Muscle of arm (tissue), 12 donors: Measurements from ENCODE around the gene ANGPTL4. TPM values are rescaled to one million over a fixed set of nuclear protein-coding genes. Genes with fewer than 3 reads are reported as not detected.
A peak's percentile ranks its signal among the peaks of the same experiment; 100 is the strongest.
"Not testable (repeated sequence)": the region's sequence is repeated elsewhere in the genome, so short reads cannot be mapped to it uniquely, and the experiment has no call there.

ENCODE experiments used
- DNase-seq: peaks from one replicate; pipeline ENCODE4 v3.0.0-alpha.2; 2013
- polyA plus RNA-seq, 12 donors: library from polyadenylated mRNA; unstranded; fragments of 120-200 nt; gene quantifications; one replicate each; pipeline ENCODE4 v1.2.1, GENCODE V29; 2013; ENCODE audit not compliant: insufficient read length in 12 of 12

ANGPTL4 gene
- polyA plus RNA-seq, 12 donors = 0.76 to 4.6 (median 1.8) TPM; not detected in 2

DNA sequence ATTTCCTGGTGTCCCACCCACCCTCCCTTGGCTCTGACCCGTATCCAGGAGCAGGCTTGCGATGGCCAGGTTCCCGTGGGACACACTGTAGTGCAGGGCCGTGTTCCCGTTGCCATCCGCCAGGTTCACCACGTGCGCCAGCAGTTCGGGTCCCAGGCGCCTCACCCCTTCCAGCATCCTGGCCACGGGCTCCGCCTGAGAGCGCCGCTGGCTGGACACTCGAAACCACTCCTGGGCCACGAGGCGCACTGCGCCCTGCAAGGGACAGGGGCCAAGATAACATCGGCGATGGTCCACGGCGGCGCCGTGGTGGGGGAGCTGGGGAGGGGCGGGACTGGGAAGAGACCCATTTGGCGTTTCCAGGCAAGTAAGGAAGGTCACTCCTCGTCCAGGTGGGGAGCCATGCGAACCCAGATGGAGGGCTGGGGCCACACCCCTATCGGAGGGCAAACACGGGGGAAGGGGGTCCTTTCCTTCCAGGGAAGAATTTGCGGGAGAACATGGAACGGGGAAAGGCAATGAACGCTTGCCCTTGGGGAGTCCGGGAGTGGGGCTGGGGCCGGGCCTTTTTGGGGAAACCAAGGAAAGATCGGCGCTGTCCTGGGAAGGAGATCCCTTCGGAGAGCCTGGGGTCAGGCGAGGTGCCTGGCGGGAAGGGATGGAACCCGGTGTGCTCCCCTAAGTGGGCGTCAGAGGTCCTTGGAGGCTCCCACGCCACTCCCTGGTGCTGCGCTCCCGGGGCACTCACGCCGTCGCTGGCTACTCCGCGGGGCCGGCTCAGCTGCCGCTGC, 30.8 kb upstream of the ANGPTL4 start:
- DNase-seq = no peak

DNA sequence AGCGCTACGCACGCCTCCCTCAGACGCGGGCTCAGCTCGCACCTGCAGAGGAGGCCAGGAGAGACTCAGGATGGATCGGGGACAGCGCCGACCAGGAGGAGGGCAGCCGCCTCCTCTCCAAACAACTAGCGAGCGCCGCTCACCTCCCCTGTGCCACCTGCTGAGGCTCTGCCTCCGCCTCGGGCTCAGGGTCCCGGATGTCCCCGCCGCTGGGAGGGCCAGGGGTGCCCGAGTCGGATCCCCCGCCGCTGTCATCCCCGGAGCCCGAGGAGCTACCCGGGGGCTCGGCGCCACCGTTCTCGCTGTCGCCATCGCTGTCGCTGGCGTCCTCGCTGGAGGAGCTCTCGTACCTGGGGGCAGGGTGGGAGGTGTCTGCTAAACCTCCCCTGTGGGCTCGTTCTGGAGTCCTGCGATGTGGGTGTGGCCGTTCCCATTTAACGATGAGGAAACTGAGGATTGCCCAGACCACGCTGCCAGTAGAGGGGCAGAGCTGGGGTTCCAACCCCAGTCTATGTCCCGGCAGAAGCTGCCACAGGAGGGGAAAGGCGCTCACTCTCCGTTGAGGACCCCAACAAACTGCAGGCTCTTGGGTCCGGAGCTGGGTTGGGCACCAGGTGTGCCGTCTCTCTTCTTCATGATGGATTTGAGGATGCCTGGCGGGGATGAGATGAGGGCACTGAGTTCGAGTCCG, 30.0 kb upstream of the ANGPTL4 start:
- DNase-seq = no peak

DNA sequence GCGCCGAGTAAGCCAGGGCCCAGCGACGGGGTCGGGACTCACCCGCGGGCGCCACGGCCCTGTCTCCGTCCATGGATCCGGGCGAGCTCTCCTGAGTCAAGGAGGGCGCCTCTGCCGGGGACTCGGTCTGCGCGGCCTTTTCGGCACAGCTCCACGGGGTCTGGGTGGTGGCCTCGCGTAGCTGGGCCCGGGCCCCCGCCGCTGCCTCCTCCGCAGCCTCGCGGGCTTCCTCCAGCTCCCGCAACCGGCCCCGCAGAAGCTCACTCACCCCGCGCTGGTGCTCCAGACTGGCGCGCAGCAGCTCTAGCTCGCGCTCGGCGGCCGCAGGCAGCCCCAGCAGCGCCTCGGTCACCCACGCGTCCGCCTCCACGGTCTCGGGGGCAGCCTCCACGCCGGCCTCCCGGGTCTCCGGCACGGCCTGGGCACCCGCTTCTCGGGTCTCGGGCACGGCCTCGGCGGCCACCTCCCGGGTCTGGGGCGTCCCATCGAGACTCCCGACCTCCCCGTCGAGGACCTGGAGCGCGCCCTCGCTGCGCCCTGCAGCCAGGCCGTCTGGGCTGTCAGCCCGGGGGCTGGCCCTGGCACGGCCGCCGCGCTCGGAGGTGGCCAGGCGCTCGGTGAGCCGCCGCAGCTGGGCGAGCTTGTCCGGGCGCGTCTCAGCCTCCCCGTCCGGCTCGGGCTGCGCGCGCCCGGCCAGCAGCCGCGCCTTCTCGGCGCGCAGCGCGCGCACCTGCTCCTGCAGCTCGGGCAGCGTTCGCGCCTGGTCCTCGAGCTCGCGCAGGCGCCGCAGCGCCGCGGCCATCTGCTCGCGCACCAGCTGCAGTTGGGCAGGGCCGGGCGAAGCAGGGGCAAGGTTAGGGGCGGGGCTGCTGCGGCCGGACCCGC, 29.3 kb upstream of the ANGPTL4 start:
- peak; percentile 56 for DNase-seq

DNA sequence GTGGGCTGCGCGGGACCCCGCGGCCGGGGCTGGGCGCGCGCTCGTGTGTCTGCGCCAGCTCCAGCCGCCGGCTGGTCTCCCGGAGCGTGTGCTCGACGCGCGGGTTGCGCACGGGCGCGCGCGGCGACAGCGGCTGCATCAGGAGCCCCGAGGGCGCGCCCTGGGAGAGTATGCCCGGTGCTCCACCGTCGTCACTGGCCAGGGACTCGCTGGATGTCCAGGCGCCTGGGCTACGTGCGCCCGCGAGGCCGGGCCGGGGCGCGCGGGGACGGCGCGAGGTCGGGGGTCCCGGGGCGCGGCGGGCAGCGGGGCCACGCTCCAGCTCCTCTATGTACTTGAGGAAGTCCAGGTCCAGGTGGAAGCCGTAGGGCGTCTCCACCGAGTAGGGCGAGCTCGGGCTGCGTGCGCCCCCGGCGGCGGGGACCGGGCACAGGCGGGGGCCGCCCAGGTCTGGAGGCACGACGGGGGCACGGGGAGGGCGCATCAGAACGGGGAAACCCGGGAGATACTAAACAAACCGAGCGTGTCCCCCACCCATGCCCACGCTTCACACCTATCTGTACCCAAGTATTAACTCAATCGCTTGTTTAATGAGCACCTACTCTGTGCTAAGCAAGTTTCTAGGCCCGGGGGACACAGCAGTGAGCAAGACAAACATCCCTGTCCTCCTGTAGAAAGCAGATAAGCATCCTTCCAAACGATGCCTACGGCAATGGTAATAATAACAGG, 28.4 kb upstream of the ANGPTL4 start:
- no peak for DNase-seq

DNA sequence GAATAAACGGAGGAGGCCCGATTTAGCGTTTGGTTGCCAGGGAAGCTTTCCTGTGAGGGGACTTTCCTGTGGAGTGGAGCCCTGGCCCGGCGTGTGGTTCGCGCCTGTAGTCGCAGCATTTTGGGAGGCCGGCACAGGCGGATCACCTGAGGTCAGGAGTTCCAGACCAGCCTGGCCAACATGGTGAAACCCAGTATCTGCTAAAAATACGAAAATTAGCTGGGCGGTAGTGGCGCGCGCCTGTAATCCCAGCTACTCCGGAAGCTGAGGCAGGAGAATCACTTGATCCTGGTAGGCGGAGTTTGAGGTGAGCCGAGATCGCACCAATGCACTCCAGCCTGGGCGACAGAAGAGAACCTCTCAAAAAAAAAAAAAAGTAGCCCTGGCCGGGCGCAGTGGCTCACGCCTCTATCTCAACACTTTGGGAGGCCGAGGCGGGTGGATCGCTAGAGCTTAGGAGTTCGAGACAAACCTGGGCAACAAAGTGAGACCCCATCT, 27.8 kb upstream of the ANGPTL4 start:
- no peak for DNase-seq

DNA sequence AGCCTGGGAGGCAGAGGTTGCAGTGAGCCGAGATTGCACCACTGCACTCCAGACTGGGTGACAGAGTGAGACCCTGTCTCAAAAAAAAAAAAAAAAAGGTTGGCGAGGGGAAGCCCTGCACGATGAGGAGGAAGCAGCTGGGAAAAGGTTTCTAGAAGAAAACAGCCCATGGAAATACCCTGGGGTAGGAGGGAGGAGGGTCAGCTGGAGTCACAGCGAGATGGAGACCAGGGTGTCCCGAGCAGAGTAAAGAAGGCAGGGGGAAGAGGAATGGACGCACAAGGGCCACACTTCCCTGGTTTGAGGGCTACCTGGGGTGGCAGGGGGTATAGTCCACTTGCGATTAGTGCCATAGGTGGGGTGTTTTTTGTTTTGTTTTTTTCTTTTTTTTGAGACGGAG, 27.3 kb upstream of the ANGPTL4 start:
- DNase-seq = no peak

DNA sequence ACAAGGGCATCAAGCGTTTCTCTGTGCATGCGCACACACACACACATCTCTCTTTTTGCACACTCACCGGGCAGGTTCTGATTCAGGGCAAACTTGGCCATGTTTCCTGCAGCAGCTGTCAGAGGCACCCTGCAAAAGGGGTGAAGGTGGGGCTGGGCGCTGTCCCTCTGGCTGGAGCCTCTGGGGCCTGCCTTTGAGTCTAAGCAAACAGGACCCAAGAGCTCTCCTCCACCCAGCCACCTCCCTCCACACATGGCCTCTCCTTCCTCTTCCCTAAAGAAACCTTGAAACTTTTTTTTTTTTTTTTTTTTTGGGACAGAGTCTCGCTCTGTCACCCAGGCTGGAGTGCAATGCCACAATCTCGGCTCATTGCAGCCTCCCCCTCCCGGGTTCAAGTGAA, 26.2 kb upstream of the ANGPTL4 start:
- DNase-seq = no peak

DNA sequence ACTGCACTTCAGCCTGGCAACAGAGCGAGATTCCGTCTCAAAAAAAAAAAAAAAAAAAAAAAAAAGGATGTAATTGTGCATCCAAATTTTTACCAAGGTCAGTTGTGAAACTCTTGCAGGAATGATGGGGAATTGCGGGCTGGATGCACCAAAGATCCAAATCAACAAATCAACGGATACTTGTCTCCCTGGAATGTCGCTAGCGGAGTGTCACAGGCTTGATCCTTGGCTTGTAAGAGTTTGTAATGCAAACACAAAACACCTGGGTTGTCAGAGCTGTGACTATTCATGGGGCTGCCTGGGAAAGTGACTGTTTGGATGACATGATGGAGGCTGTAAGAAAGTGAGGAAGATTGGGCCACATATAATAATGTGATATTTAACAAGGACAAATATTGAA, 25.1 kb upstream of the ANGPTL4 start:
- DNase-seq = no peak

DNA sequence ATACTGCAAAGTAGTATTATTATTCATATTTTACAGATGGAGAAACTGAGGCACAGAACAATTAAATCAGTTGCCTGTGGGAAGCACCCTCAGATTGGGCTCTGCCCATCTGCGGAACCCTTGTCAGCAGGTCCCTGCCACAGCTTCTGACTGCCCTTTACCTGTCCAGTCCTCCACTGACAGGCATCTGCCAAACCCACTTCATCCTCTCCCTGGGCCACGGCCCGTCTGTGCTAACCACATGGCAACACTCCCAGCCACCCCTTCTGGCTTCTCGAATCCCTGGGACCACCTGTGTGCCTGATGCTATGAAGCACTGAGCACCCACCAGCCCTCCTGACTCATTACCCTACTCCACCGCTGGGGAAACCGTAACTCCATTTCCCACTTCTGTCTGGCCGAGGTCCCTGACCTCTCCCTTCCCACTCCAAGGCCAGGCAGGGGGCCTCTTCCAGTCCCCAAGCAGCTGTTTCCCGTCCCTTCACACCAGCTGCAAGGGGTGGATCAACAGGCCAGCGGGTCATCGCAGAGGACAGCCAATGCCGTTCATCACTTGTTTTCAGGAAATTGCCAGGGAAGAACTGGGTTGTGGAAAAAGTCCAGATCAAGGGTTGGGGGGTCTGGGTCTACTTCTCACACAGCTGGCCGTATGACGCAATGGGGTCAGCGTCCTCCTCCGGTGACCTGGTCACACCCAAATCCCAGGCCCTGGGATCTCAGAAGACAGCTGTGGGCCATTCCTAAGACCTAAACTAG, 23.4 kb upstream of the ANGPTL4 start:
- no peak for DNase-seq

DNA sequence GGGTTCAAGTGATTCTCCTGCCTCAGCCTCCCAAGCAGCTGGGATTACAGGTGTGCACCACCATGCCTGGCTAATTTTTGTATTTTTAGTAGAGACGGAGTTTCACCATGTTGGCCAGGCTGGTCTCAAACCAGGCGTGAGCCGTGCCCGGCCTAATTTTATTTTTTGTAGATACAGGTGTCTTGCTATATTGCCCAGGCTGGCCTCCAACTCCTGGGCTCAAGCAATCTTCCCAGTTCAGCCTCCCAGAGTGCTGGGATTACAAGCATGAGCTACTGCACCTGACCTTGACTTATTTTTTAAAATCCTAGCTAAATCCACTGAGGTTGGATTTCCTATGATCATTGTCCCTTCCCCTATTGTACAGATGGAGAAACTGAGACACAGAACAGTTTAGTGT, 22.5 kb upstream of the ANGPTL4 start:
- DNase-seq = not testable (repeated sequence)

DNA sequence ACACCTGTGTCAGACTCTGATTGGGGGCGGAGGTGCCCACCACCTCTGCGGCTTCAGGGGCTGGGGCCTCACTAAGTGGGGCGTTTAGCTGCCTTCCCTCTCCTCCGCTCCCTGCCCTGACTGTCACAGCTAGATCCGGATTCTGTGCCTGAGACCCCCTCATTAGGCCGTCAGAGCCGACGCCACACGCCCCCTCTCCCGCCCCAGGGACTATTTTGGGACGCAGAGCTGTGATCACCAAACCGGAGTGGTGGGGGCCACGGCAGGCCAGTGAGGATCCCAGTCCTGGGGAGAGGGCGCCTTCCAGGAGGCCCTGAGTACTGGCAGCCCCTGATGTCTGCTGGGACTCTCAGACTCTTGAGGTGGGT, 21.7 kb upstream of the ANGPTL4 start:
- no peak for DNase-seq

DNA sequence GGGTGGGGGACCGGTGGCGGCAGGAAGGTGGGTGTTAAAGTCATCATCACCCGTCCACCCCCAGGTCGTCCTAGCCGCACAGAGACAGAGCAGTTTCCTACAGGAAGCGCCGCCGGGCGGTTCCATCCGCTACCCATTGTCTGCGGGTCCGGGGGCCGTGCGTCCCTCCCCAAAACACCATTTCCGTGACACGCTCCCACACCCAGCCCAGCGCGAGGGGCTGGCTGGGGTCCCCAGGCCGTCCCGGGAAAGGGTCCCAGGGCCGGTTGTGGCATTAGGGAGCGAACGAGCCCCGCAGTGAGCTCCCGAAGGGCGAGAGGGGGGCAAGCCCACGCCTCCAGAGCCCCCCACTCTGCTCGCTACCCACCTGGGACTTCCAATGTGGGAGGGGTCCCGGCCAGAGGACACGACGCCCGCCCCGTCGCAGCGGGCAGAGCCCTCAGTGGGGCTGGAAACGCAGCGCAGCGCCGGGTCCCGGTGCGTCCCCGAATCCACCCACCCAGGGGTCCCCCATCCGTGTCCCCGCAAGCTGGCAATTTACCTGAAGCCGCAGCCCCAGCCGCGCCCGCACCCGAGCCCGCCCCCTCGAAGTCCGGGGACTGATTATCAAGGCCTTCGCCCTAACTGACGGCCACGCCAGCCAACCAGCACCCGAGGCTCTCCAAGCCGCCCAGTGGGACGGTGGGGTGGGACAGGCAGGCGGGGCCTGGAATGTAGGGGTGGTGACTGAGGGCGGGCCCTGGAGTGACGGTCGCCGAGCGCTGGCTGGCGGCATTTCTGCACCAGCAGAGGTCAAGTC, 21.1 kb upstream of the ANGPTL4 start, which contains the start of gene KANK3:
Gene KANK3, minus strand, starts transcription at position 579 of the 799 bp plus-strand sequence. CDS start 5,434 bp downstream, outside the sequence.
- peak; percentile 81 for DNase-seq

DNA sequence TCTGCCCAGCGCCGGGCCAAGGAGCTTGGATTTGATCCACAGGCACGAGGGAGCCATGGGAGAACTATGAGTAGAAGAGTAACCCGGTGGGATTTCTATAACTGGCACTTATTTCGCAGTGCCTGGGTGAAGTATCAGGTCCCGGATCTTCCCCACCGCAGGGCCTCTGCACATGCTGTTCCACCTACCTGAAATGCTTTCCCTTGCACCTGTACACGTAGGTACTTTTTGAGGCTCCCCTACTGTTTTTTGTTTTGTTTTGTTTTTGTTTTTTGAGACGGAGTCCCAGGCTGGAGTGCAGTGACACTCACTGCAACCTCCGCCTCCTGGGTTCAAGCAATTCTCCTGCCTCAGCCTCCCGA, 20.5 kb upstream of the ANGPTL4 start:
- no peak for DNase-seq

DNA sequence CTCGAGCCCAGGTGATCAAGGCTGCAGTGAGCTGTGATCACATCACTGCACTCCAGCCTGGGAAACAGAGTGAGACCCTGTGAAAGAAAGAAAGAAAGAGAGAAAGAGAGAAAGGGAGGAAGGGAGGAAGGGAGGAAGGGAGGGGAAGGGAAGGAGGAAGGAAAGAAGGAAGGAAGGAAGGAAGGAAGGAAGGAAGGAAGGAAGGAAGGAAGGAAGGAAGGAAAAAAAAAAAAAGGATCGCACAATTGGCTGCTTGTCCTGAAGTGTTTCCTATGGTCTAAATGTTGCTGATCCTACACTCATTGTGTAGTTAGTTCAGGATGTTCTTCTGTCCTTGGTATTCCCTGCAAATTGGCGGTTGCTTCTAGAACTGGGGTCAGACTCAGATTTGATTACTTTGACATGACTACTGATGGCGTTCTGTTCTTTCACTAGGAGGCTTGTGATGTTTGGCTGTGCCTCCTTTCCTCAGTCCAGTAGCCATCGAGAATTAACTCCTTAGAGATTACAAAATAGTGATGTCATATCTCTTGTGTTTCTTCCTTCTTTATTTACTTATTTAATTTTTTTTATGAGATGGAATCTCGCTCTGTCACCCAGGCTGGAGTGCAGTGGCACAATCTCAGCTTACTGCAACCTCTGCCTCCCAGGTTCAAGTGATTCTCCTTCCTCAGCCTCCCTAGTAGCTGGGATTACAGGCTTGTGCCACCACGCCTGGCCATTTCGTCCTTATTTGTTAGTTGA, 14.2 kb upstream of the ANGPTL4 start:
- DNase-seq = not testable (repeated sequence)

DNA sequence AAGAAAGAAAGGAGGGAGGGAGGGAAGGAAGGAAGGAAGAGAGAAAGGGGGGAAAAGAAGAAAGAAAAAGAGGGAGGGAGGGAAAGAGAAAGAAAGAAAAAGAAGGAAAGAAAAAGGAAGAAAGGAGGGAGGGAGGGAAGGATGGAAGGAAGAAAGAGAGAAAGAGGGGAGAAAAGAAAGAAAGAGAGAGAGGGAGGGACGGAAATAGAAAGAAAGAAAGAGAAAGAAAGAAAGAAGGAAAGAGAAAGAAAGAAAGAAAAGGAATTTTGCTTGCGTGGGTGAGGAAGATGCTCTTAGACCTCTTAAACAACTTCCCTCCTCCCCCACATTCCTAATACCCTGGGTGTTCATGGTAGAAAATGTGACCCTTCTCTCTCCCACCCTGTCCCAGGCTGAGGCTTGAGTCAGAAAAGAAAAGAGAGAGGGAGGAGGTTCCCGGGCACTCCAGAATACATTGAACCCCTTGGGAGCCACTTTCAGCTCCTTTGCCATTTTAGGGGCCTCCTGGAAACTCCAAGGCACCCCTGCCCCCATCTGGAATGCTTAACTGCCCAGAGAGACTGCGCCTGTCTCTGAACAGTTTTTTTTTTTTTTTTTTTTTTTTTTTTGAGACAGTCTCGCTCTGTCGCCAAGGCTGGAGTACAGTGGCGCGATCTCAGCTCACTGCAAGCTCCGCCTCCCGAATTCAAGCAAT, 11.7 kb upstream of the ANGPTL4 start:
- no peak for DNase-seq

DNA sequence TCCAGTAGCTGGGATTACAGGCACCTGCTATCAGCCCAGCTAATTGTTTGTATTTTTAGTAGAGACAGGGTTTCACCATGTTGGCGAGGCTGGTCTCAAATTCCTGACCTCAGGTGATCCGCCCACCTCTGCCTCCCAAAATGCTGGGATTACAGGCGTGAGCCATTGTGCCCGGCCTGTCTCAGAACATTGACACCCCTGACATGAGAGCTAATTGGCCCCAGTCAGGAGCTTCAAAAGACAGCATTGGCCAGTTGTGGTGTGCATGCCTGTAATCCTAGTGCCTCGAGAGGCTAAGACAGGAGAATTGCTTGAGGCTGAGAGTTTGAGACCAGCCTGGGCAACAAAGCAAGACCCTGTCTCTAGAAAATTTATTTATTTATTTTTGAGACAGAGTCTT, 11.1 kb upstream of the ANGPTL4 start:
- DNase-seq = not testable (repeated sequence)

DNA sequence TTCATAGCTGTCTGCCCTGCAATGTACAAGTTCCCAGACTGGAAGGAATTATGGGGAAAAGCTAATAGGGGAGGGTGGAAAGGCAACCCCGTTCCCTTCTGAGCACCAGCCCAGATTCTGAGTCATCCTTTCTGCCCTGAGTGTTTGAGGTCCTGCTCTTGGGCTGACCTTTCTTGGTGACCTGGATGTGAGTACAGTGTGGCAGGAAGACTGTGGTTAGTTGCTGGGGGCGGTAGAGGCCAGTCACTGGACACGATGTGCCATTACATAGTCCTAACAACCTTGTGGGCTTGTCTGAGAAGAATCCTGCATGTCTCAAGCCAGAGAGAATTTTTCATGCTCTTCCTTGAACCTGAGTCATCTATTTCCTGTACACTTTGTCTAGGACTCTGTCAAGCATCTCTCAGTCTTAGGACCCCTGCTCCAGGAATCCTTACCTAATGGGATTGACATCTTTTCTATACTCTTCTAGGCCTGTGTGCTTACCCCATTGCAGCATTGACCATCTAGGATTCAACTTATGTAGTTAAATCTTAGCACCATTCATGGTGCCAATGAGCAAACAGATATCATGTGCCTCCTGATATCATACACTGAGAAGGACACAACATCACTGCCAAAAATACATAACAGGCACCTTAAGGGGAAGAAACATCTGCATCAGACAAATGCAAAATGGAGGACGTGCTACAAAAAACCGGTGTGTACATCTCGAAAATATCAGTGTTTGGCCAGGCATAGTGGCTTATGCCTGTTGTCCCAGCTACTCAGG, 8.1 kb upstream of the ANGPTL4 start:
- DNase-seq = no peak
